ENCODE data around the gene SPRYD4.
A peak's percentile ranks its signal among the peaks of the same experiment; 100 is the strongest.

Gene SPRYD4

GRCh38 chr12:56461235-56462159 lies 6.9 kb upstream of the SPRYD4 start:
- Histone ChIP-seq H3K36me3 (ENCODE audit: insufficient read depth, low read length) (no peaks in the 10 kb centered on the region), H3K4me3 (ENCODE audit: low read length, poor library complexity, severe bottlenecking) (no peak overlapping the region), H3K79me2 (ENCODE audit: insufficient read depth, low read length) (no peaks in the 10 kb centered on the region), H3K9me3 (ENCODE audit: insufficient read depth, low read depth, low read length) (no peaks in the 10 kb centered on the region), H3K4me1 (ENCODE audit: insufficient read depth, low read length, poor library complexity, severe bottlenecking) (peaks cover 3% of the 10 kb centered on the region), H4K20me1 (ENCODE audit: insufficient read depth, low read length, poor library complexity, severe bottlenecking) (no peaks in the 10 kb centered on the region), H3K27me3 (ENCODE audit: insufficient read depth, low read length, poor library complexity, severe bottlenecking) (no peaks in the 10 kb centered on the region), H3F3A (ENCODE audit: low read depth) (no peaks in the 10 kb centered on the region), H3K9ac (ENCODE audit: low read depth, low read length, poor library complexity, severe bottlenecking) (no peak overlapping the region), H3K9me2 (replicated peaks; ENCODE audit: low read depth, low read length) (no peaks in the 10 kb centered on the region), H2AFZ (ENCODE audit: low read length) (peak overlapping the region; percentile 8; the same call in 1 of the 2 replicates), H3K4me2 (ENCODE audit: low read depth, low read length, poor library complexity, severe bottlenecking) (no peak overlapping the region)
- no peak for TF ChIP-seq EZH2phosphoT487 (IDR thresholded peaks at IDR 0.05; ENCODE audit: borderline replicate concordance)
- TF ChIP-seq, protein P1, sequence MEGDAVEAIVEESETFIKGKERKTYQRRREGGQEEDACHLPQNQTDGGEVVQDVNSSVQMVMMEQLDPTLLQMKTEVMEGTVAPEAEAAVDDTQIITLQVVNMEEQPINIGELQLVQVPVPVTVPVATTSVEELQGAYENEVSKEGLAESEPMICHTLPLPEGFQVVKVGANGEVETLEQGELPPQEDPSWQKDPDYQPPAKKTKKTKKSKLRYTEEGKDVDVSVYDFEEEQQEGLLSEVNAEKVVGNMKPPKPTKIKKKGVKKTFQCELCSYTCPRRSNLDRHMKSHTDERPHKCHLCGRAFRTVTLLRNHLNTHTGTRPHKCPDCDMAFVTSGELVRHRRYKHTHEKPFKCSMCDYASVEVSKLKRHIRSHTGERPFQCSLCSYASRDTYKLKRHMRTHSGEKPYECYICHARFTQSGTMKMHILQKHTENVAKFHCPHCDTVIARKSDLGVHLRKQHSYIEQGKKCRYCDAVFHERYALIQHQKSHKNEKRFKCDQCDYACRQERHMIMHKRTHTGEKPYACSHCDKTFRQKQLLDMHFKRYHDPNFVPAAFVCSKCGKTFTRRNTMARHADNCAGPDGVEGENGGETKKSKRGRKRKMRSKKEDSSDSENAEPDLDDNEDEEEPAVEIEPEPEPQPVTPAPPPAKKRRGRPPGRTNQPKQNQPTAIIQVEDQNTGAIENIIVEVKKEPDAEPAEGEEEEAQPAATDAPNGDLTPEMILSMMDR (conservative IDR thresholded peaks at IDR 0.05; ENCODE audit: low read length) = no peak

DNA sequence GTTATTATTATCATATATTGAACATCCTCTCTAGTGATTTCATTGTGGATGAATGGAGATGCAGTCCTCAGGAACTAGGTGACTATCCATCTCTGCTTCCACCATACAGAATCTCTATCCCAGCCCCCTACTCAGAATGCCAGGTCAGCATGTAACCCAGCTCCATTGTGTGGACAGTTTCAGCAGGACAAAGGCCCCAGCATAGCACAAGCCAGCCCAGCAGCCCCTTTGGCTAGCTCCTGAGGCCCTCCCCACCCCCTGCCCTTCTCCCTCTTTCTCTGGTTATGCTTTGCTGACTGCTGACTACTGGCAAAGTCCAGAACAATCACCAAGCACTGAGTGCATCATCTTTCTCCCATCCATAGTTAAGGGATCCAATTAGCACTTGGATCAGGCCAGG lies 5.8 kb upstream of the SPRYD4 start:
- H2AFZ ChIP-seq (ENCODE audit: low read length) = peak overlapping the region; percentile 81; the same call in 1 of the 2 replicates
- TF ChIP-seq, protein P1 (conservative IDR thresholded peaks at IDR 0.05; ENCODE audit: low read length) = no peak
- no peak for TF ChIP-seq EZH2phosphoT487 (IDR thresholded peaks at IDR 0.05; ENCODE audit: borderline replicate concordance)

DNA sequence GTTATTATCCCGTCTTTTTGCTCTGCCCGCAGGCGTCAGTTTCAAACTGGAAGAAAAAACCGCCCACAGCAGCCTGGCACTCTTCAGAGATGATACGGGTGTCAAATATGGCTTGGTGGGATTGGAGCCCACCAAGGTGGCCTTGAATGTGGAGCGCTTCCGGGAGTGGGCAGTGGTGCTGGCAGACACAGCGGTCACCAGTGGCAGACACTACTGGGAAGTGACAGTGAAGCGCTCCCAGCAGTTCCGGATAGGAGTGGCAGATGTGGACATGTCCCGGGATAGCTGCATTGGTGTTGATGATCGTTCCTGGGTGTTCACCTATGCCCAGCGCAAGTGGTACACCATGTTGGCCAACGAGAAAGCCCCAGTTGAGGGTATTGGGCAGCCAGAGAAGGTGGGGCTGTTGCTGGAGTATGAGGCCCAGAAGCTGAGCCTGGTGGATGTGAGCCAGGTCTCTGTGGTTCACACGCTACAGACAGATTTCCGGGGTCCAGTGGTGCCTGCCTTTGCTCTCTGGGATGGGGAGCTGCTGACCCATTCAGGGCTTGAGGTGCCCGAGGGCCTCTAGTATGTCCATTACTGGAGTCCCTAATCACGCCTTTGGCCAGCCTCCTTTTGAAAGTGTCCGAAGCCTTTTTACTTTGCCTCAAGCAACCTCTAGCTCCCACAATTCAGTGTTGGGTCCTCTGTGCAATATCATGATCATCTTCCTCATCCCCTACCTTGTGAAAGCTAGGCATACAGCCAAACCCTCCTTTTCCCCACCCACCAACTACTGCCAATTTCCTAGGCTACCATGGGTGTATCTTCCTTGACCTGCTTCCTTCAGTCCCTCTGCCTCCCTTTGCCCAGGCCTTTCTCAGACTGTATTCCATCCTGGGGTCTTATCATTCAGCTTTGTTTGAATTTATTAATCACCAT lies 891 bp downstream of the SPRYD4 start:
- peaks cover 39% of the 10 kb centered on the region for H3K79me2 ChIP-seq (ENCODE audit: insufficient read depth, low read length)
- H3K4me2 ChIP-seq (ENCODE audit: low read depth, low read length, poor library complexity, severe bottlenecking) = peak overlapping the region; percentile 88
- peak overlapping the region; percentile 97 for H3K9ac ChIP-seq (ENCODE audit: low read depth, low read length, poor library complexity, severe bottlenecking)
- no peaks in the 10 kb centered on the region for H3K9me2 ChIP-seq (replicated peaks; ENCODE audit: low read depth, low read length)
- peaks cover 24% of the 10 kb centered on the region for H3K4me1 ChIP-seq (ENCODE audit: insufficient read depth, low read length, poor library complexity, severe bottlenecking)
- H3K36me3 ChIP-seq (ENCODE audit: insufficient read depth, low read length) = no peaks in the 10 kb centered on the region
- H3K27me3 ChIP-seq (ENCODE audit: insufficient read depth, low read length, poor library complexity, severe bottlenecking) = no peaks in the 10 kb centered on the region
- H3K9me3 ChIP-seq (ENCODE audit: insufficient read depth, low read depth, low read length) = no peaks in the 10 kb centered on the region
- H3K4me3 ChIP-seq (ENCODE audit: low read length, poor library complexity, severe bottlenecking) = peak overlapping the region; percentile 93
- H4K20me1 ChIP-seq (ENCODE audit: insufficient read depth, low read length, poor library complexity, severe bottlenecking) = no peaks in the 10 kb centered on the region
- no peak for TF ChIP-seq EZH2phosphoT487 (IDR thresholded peaks at IDR 0.05; ENCODE audit: borderline replicate concordance)
- no peaks in the 10 kb centered on the region for H3F3A ChIP-seq (ENCODE audit: low read depth)
- peak overlapping the region; percentile 90 for H2AFZ ChIP-seq (ENCODE audit: low read length)

More for the DNA sequence above, 5.8 kb upstream of the SPRYD4 start:
- Histone ChIP-seq H3K9me2 (replicated peaks; ENCODE audit: low read depth, low read length) (no peaks in the 10 kb centered on the region), H3K79me2 (ENCODE audit: insufficient read depth, low read length) (no peaks in the 10 kb centered on the region), H3K27me3 (ENCODE audit: insufficient read depth, low read length, poor library complexity, severe bottlenecking) (no peaks in the 10 kb centered on the region), H3K36me3 (ENCODE audit: insufficient read depth, low read length) (no peaks in the 10 kb centered on the region), H3K4me2 (ENCODE audit: low read depth, low read length, poor library complexity, severe bottlenecking) (no peak overlapping the region), H3K9ac (ENCODE audit: low read depth, low read length, poor library complexity, severe bottlenecking) (no peak overlapping the region), H3F3A (ENCODE audit: low read depth) (no peaks in the 10 kb centered on the region), H3K4me3 (ENCODE audit: low read length, poor library complexity, severe bottlenecking) (no peak overlapping the region), H4K20me1 (ENCODE audit: insufficient read depth, low read length, poor library complexity, severe bottlenecking) (no peaks in the 10 kb centered on the region), H3K4me1 (ENCODE audit: insufficient read depth, low read length, poor library complexity, severe bottlenecking) (peaks cover 3% of the 10 kb centered on the region), H3K9me3 (ENCODE audit: insufficient read depth, low read depth, low read length) (no peaks in the 10 kb centered on the region)

All from Loucy (cell line).